HL-60 (cell line): ENCODE results near the gene CYB5B.

Experiments used
- DNase-seq, 2 experiments: peaks; one replicate each; pipeline ENCODE4 v3.0.0-alpha.2; 2010 to 2020; ENCODE audit warnings: low read depth in 1 of 2, low spot score in 1 of 2
- H3K27ac ChIP-seq: fragments of 250-450 bp; sonication (Bioruptor Pico); replicated peaks from 2 replicates; pipeline ENCODE4 v1.5.1; 2020; ENCODE audit warnings: mild to moderate bottlenecking, moderate library complexity
- H3K27me3 ChIP-seq: fragments of 250-450 bp; sonication (Bioruptor Pico); 2 replicates; pipeline ENCODE4 v1.5.1; 2021; ENCODE audit warnings: mild to moderate bottlenecking, moderate library complexity; ENCODE audit not compliant: insufficient read depth, poor library complexity, severe bottlenecking
- H3K4me3 ChIP-seq: replicated peaks from 2 replicates; pipeline ENCODE4 v1.5.1; 2011; ENCODE audit warnings: mild to moderate bottlenecking, control low read depth, low read length; ENCODE audit not compliant: insufficient read depth
- GABPA ChIP-seq: IDR thresholded peaks from 2 replicates; pipeline ENCODE4 v1.6.1; 2012; ENCODE audit warnings: low read depth
- POLR2AphosphoS5 ChIP-seq: IDR thresholded peaks from 2 replicates; pipeline ENCODE4 v1.6.1; 2012; ENCODE audit warnings: low read depth
- SPI1 ChIP-seq: IDR thresholded peaks from 2 replicates; pipeline ENCODE4 v1.6.1; 2012; ENCODE audit warnings: low read depth, mild to moderate bottlenecking, borderline replicate concordance
- TF ChIP-seq, protein P1 (sequence below): IDR thresholded peaks from one replicate; pipeline ENCODE4 v1.5.1; 2011; ENCODE audit warnings: low read length, control low read depth, inconsistent platforms; ENCODE audit not compliant: insufficient read depth
- TF ChIP-seq, protein P2 (sequence below): IDR thresholded peaks from 2 replicates; pipeline ENCODE4 v1.6.1; 2012; ENCODE audit warnings: low read depth; ENCODE audit not compliant: insufficient replicate concordance

The CYB5B gene

DNA sequence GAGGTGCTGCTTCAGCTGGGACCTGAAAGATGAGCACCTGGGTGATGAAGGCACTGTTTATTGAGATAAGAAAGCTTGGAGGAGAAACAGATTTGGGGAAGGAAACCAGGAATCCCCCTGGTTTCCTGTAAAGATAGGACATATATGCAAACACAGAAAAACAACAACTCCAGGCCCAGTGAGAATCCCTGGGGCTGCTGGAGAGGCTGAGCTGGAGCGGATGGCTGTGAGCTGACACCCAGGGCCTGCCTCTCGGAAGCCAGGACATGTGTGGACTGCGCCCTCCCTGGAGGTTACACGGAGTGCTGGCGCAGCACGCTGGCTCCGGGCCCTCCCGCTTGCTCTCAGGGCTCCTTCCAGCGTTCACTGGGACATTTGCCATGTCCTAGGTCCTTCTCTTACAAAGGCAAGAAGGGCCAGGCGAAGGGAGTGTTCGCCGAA is 57.5 kb downstream of the CYB5B start:
- TF ChIP-seq, protein P1, sequence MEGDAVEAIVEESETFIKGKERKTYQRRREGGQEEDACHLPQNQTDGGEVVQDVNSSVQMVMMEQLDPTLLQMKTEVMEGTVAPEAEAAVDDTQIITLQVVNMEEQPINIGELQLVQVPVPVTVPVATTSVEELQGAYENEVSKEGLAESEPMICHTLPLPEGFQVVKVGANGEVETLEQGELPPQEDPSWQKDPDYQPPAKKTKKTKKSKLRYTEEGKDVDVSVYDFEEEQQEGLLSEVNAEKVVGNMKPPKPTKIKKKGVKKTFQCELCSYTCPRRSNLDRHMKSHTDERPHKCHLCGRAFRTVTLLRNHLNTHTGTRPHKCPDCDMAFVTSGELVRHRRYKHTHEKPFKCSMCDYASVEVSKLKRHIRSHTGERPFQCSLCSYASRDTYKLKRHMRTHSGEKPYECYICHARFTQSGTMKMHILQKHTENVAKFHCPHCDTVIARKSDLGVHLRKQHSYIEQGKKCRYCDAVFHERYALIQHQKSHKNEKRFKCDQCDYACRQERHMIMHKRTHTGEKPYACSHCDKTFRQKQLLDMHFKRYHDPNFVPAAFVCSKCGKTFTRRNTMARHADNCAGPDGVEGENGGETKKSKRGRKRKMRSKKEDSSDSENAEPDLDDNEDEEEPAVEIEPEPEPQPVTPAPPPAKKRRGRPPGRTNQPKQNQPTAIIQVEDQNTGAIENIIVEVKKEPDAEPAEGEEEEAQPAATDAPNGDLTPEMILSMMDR = no peak
- no peak for TF ChIP-seq GABPA
- TF ChIP-seq SPI1 = no peak
- no peak for TF ChIP-seq POLR2AphosphoS5
- TF ChIP-seq, protein P2, sequence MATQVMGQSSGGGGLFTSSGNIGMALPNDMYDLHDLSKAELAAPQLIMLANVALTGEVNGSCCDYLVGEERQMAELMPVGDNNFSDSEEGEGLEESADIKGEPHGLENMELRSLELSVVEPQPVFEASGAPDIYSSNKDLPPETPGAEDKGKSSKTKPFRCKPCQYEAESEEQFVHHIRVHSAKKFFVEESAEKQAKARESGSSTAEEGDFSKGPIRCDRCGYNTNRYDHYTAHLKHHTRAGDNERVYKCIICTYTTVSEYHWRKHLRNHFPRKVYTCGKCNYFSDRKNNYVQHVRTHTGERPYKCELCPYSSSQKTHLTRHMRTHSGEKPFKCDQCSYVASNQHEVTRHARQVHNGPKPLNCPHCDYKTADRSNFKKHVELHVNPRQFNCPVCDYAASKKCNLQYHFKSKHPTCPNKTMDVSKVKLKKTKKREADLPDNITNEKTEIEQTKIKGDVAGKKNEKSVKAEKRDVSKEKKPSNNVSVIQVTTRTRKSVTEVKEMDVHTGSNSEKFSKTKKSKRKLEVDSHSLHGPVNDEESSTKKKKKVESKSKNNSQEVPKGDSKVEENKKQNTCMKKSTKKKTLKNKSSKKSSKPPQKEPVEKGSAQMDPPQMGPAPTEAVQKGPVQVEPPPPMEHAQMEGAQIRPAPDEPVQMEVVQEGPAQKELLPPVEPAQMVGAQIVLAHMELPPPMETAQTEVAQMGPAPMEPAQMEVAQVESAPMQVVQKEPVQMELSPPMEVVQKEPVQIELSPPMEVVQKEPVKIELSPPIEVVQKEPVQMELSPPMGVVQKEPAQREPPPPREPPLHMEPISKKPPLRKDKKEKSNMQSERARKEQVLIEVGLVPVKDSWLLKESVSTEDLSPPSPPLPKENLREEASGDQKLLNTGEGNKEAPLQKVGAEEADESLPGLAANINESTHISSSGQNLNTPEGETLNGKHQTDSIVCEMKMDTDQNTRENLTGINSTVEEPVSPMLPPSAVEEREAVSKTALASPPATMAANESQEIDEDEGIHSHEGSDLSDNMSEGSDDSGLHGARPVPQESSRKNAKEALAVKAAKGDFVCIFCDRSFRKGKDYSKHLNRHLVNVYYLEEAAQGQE = no peak
- no peak overlapping the region for H3K4me3 ChIP-seq
- no peak overlapping the region for H3K27ac ChIP-seq
- no peaks in the 10 kb centered on the region for H3K27me3 ChIP-seq
- no peak for DNase-seq

GRCh38 chr16:69482410-69482991 is 58.1 kb downstream of the CYB5B start:
- no peak overlapping the region for H3K27ac ChIP-seq
- H3K27me3 ChIP-seq = no peaks in the 10 kb centered on the region
- H3K4me3 ChIP-seq = no peak overlapping the region
- no peak for DNase-seq
- TF ChIP-seq SPI1 (no peak), GABPA (no peak), POLR2AphosphoS5 (no peak)
- TF ChIP-seq, protein P1 = no peak
- TF ChIP-seq, protein P2 = no peak

DNA sequence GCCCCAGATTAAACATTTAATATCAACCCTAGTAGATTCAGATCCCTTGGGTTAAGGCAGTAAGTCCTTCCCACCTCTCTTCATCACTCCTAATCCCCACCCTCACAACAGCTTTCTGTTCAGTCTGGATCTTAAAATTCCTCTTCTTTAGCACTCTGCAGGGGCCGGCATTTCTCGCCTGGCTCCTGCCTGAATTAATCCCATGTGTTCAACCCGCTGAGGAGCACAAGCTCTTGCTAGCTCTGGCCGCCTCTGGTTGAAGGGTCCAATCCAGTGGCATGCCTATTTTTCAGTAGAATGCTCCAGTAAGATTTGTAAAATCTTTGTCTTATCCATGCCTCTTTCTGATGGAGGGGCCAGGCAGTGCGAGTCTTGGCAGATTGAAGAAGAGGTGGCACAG is 59.2 kb downstream of the CYB5B start:
- Histone ChIP-seq H3K27me3 (no peaks in the 10 kb centered on the region), H3K27ac (no peak overlapping the region), H3K4me3 (no peak overlapping the region)
- no peak for DNase-seq
- TF ChIP-seq, protein P2 = no peak
- TF ChIP-seq SPI1 = no peak
- no peak for TF ChIP-seq GABPA
- TF ChIP-seq POLR2AphosphoS5 = no peak
- TF ChIP-seq, protein P1 = no peak
